H9 (cell line): ENCODE results near the gene UXT. TPM values are rescaled to one million over a fixed set of nuclear protein-coding genes. Genes with fewer than 3 reads are reported as not detected.

ENCODE experiments used
- DNase-seq: peaks from one replicate; pipeline ENCODE4 v3.0.0-alpha.2; 2017
- H2AFZ ChIP-seq: one replicate; pipeline ENCODE4 v1.6.1; 2013; ENCODE audit warnings: mild to moderate bottlenecking, low read length, control low read depth, moderate library complexity
- H2AK5ac ChIP-seq: 2 replicates; pipeline ENCODE4 v1.6.1; 2013; ENCODE audit warnings: low read length, control low read depth, mixed read lengths; ENCODE audit not compliant: insufficient read length
- H2BK120ac ChIP-seq: one replicate; pipeline ENCODE4 v1.6.1; 2013; ENCODE audit warnings: low read depth, mild to moderate bottlenecking, low read length, control low read depth, inconsistent platforms; ENCODE audit not compliant: poor library complexity, severe bottlenecking
- H2BK12ac ChIP-seq: 2 replicates; pipeline ENCODE4 v1.6.1; 2013; ENCODE audit warnings: low read length, control low read depth, mixed read lengths, low read depth; ENCODE audit not compliant: insufficient read length
- H2BK15ac ChIP-seq: 2 replicates; pipeline ENCODE4 v1.6.1; 2013; ENCODE audit warnings: low read depth, low read length, control low read depth
- H2BK20ac ChIP-seq: one replicate; pipeline ENCODE4 v1.6.1; 2013; ENCODE audit warnings: low read depth, mild to moderate bottlenecking, low read length, control low read depth, inconsistent platforms; ENCODE audit not compliant: poor library complexity, severe bottlenecking
- H2BK5ac ChIP-seq: 2 replicates; pipeline ENCODE4 v1.6.1; 2013; ENCODE audit warnings: low read length, control low read depth, mixed read lengths; ENCODE audit not compliant: insufficient read length
- H3K14ac ChIP-seq: 2 replicates; pipeline ENCODE4 v1.6.1; 2013; ENCODE audit warnings: low read length, control low read depth; ENCODE audit not compliant: insufficient read depth
- H3K18ac ChIP-seq: 2 replicates; pipeline ENCODE4 v1.6.1; 2013; ENCODE audit warnings: low read depth, mild to moderate bottlenecking, mixed read lengths, low read length, control low read depth; ENCODE audit not compliant: insufficient read length
- H3K23ac ChIP-seq: 2 replicates; pipeline ENCODE4 v1.6.1; 2013; ENCODE audit warnings: low read length, control low read depth, mixed read lengths, low read depth; ENCODE audit not compliant: insufficient read length
- H3K23me2 ChIP-seq: 2 replicates; pipeline ENCODE4 v1.6.1; 2013; ENCODE audit warnings: low read depth, mild to moderate bottlenecking, mixed read lengths, low read length, control low read depth; ENCODE audit not compliant: insufficient read length, poor library complexity, severe bottlenecking
- H3K27ac ChIP-seq: 2 replicates; pipeline ENCODE4 v1.5.1; 2013; ENCODE audit warnings: low read length, control low read depth, mixed read lengths, low read depth; ENCODE audit not compliant: insufficient read length
- H3K27me3 ChIP-seq: 2 replicates; pipeline ENCODE4 v1.6.1; 2013; ENCODE audit warnings: low read length, control low read depth, inconsistent platforms; ENCODE audit not compliant: insufficient read depth
- H3K4ac ChIP-seq: 2 replicates; pipeline ENCODE4 v1.6.1; 2013; ENCODE audit warnings: low read depth, mild to moderate bottlenecking, control low read depth, inconsistent platforms, low read length, moderate library complexity
- H3K4me1 ChIP-seq: 2 replicates; pipeline ENCODE4 v1.6.1; 2013; ENCODE audit warnings: low read length, control low read depth, inconsistent platforms; ENCODE audit not compliant: insufficient read depth
- H3K4me2 ChIP-seq: 2 replicates; pipeline ENCODE4 v1.6.1; 2013; ENCODE audit warnings: low read length, control low read depth, mixed read lengths; ENCODE audit not compliant: insufficient read length, insufficient read depth
- H3K56ac ChIP-seq: 2 replicates; pipeline ENCODE4 v1.6.1; 2013; ENCODE audit warnings: low read depth, mild to moderate bottlenecking, mixed read lengths, low read length, control low read depth; ENCODE audit not compliant: insufficient read length
- H3K79me1 ChIP-seq: 2 replicates; pipeline ENCODE4 v1.6.1; 2013; ENCODE audit warnings: low read depth, mild to moderate bottlenecking, moderate library complexity, low read length, control low read depth, inconsistent platforms; ENCODE audit not compliant: insufficient read depth, poor library complexity, severe bottlenecking
- H3K79me2 ChIP-seq: 2 replicates; pipeline ENCODE4 v1.6.1; 2013; ENCODE audit warnings: low read length, control low read depth, inconsistent platforms; ENCODE audit not compliant: insufficient read depth
- H3K9ac ChIP-seq: 2 replicates; pipeline ENCODE4 v1.6.1; 2013; ENCODE audit warnings: low read length, control low read depth, mixed read lengths; ENCODE audit not compliant: insufficient read length; ENCODE audit errors: extremely low read depth
- H3K9me3 ChIP-seq: one replicate; pipeline ENCODE4 v1.6.1; 2013; ENCODE audit warnings: low read depth, low read length, inconsistent platforms; ENCODE audit not compliant: control insufficient read depth
- H3T11ph ChIP-seq: one replicate; pipeline ENCODE4 v1.6.1; 2013; ENCODE audit warnings: mild to moderate bottlenecking, low read length, control low read depth, inconsistent platforms
- H4K20me1 ChIP-seq: one replicate; pipeline ENCODE4 v1.6.1; 2013; ENCODE audit not compliant: control insufficient read depth, insufficient read length, insufficient read depth
- H4K5ac ChIP-seq: 2 replicates; pipeline ENCODE4 v1.6.1; 2013; ENCODE audit warnings: low read depth, mild to moderate bottlenecking, mixed read lengths, low read length, control low read depth; ENCODE audit not compliant: insufficient read length
- H4K8ac ChIP-seq: replicated peaks from 2 replicates; pipeline ENCODE4 v1.6.1; 2013; ENCODE audit warnings: low read length, control low read depth, mixed read lengths, low read depth; ENCODE audit not compliant: insufficient read length
- H4K91ac ChIP-seq: 2 replicates; pipeline ENCODE4 v1.6.1; 2013; ENCODE audit warnings: low read depth, mild to moderate bottlenecking, moderate library complexity, mixed read lengths, low read length, control low read depth; ENCODE audit not compliant: insufficient read length
- H3K27ac Mint-ChIP-seq, 3 experiments: 2 replicates in 2 of 3; 3 replicates in 1 of 3; pipeline ENCODE4 v1.8.0; 2020 to 2021; ENCODE audit warnings: mixed read lengths in 3 of 3, mild to moderate bottlenecking in 1 of 3, moderate library complexity in 1 of 3
- H3K27me3 Mint-ChIP-seq: 2 replicates; pipeline ENCODE4 v1.8.0; 2021; ENCODE audit warnings: low read depth, mild to moderate bottlenecking, moderate library complexity, mixed read lengths
- H3K36me3 Mint-ChIP-seq, 3 experiments: 2 replicates in 2 of 3; 3 replicates in 1 of 3; pipeline ENCODE4 v1.8.0; 2020 to 2021; ENCODE audit warnings: low read depth in 3 of 3, mixed read lengths in 3 of 3; ENCODE audit not compliant: insufficient read depth in 1 of 3
- H3K4me1 Mint-ChIP-seq, 2 experiments: 2 replicates each; pipeline ENCODE4 v1.8.0; 2020; ENCODE audit warnings: mixed read lengths in 2 of 2
- H3K4me3 Mint-ChIP-seq, 2 experiments: 2 replicates in 1 of 2; 3 replicates in 1 of 2; pipeline ENCODE4 v1.8.0; 2020 to 2021; ENCODE audit warnings: mild to moderate bottlenecking in 2 of 2, mixed read lengths in 2 of 2, moderate library complexity in 1 of 2
- H3K9me3 Mint-ChIP-seq, 2 experiments: 2 replicates in 1 of 2; 3 replicates in 1 of 2; pipeline ENCODE4 v1.8.0; 2020; ENCODE audit warnings: mild to moderate bottlenecking in 2 of 2, mixed read lengths in 2 of 2, moderate library complexity in 1 of 2
- CTCF ChIP-seq: fragments of 200-600 bp; sonication (generic); conservative IDR thresholded peaks from 3 replicates; pipeline ENCODE4 v1.8.0; 2021; ENCODE audit warnings: antibody characterized with exemption, mild to moderate bottlenecking
- WGBS: extraction: QIAGEN DNeasy Blood & Tissue Kit; methylation state at CpG from one replicate; pipeline ENCODE4 v1.1.7; 2013; ENCODE audit warnings: missing lambda C conversion rate, low lambda C conversion rate, mixed read lengths; ENCODE audit not compliant: insufficient read length; ENCODE audit errors: extremely low coverage; 5-methylcytosine and 5-hydroxymethylcytosine counted together
- total RNA-seq: library from RNA; stranded (reverse); gene quantifications from 2 replicates; pipeline ENCODE4 v1.2.1, GENCODE V29; 2021

Gene UXT
- total RNA-seq, 1 experiment from 2014 or later: 95.1 TPM

GRCh38 chrX:47651043-47651905 lies 7.7 kb downstream of the UXT start:
- Mint-ChIP-seq H3K4me1 (peaks cover 21 to 22% of the 10 kb centered on the region in 2 experiments), H3K4me3 (peak overlapping the region; percentile 74 to 87), H3K9me3 (peaks cover 80 to 83% of the 10 kb centered on the region in 2 experiments), H3K27ac (peak overlapping the region; percentile 81 to 97 (median 94)), H3K36me3 (peaks cover 38 to 58% (median 45%) of the 10 kb centered on the region in 3 experiments), H3K27me3 (no peaks in the 10 kb centered on the region)
- H2BK120ac ChIP-seq: no peak overlapping the region
- H3K14ac ChIP-seq: no peak overlapping the region
- no peak overlapping the region for H3K27ac ChIP-seq
- no peak overlapping the region for H3K18ac ChIP-seq
- H3K56ac ChIP-seq: no peak overlapping the region
- H3T11ph ChIP-seq: no peak overlapping the region
- WGBS: no CpG with 5 or more reads among the region's 19 CpGs
- H3K23me2 ChIP-seq: no peaks in the 10 kb centered on the region
- H3K4me1 ChIP-seq: no peaks in the 10 kb centered on the region; the same call in 1 of the 2 replicates
- H4K5ac ChIP-seq: no peak overlapping the region
- no peak overlapping the region for H2BK5ac ChIP-seq
- no peak overlapping the region for H2BK15ac ChIP-seq
- peak overlapping the region; percentile 36 for H3K9ac ChIP-seq
- no peak overlapping the region for H2AK5ac ChIP-seq
- no peaks in the 10 kb centered on the region for H3K27me3 ChIP-seq
- H2AFZ ChIP-seq: no peak overlapping the region
- TF ChIP-seq CTCF: no peak
- H2BK20ac ChIP-seq: no peak overlapping the region
- H4K8ac ChIP-seq: no peak overlapping the region
- H4K20me1 ChIP-seq: no peaks in the 10 kb centered on the region
- no peak overlapping the region for H4K91ac ChIP-seq
- H3K23ac ChIP-seq: no peak overlapping the region
- no peaks in the 10 kb centered on the region for H3K79me2 ChIP-seq
- H3K4me2 ChIP-seq: peak overlapping the region; percentile 48
- H3K4ac ChIP-seq: no peak overlapping the region
- H3K9me3 ChIP-seq: peaks cover 44% of the 10 kb centered on the region
- DNase-seq: no peak
- no peak overlapping the region for H2BK12ac ChIP-seq
- peaks cover 2% of the 10 kb centered on the region for H3K79me1 ChIP-seq
